NCI-H1436 treated with DMSO at 0.1 percent for 48 hours (cell line): ENCODE data around the gene PRKCE.

Source experiments
- DNase-seq: peaks from one replicate; lab custom pipeline; 2025; lab: John Stamatoyannopoulos, UW

The PRKCE gene

GRCh38 chr2:46018773-46019591, 367.5 kb downstream of the PRKCE start:
- no peak for DNase-seq

GRCh38 chr2:46020416-46020815, 368.9 kb downstream of the PRKCE start:
- DNase-seq, result no peak

GRCh38 chr2:46023165-46023854, 371.8 kb downstream of the PRKCE start:
- DNase-seq, result no peak

- DNase-seq, result no peak
These were observed 372.8 kb downstream of the PRKCE start for GRCh38 chr2:46024146-46024779.

- no peak for DNase-seq
These were observed 373.6 kb downstream of the PRKCE start for GRCh38 chr2:46025081-46025480.

- DNase-seq, result no peak
These were observed 374.2 kb downstream of the PRKCE start for GRCh38 chr2:46025676-46026075.

GRCh38 chr2:46026431-46026830, 375.0 kb downstream of the PRKCE start:
- no peak for DNase-seq

- no peak for DNase-seq
These were observed 377.9 kb downstream of the PRKCE start for GRCh38 chr2:46029332-46029811.

- DNase-seq, result no peak
These were observed 378.9 kb downstream of the PRKCE start for GRCh38 chr2:46030330-46030729.

- no peak for DNase-seq
These were observed 380.8 kb downstream of the PRKCE start for GRCh38 chr2:46032161-46032813.

- no peak for DNase-seq
These were observed 381.5 kb downstream of the PRKCE start for GRCh38 chr2:46032996-46033395.

- DNase-seq, result no peak
These were observed 383.1 kb downstream of the PRKCE start for GRCh38 chr2:46034535-46034934.

- DNase-seq, result no peak
These were observed 385.5 kb downstream of the PRKCE start for GRCh38 chr2:46036929-46037328.

- no peak for DNase-seq
These were observed 388.2 kb downstream of the PRKCE start for GRCh38 chr2:46039543-46040303.

GRCh38 chr2:46040563-46041155, 389.2 kb downstream of the PRKCE start:
- DNase-seq, result no peak

GRCh38 chr2:46041434-46041833, 390.0 kb downstream of the PRKCE start:
- DNase-seq, result no peak

GRCh38 chr2:46042207-46042637, 390.7 kb downstream of the PRKCE start:
- DNase-seq, result no peak

GRCh38 chr2:46042711-46043110, 391.2 kb downstream of the PRKCE start:
- DNase-seq, result no peak

- no peak for DNase-seq
These were observed 394.4 kb downstream of the PRKCE start for GRCh38 chr2:46045888-46046287.

- DNase-seq, result no peak
These were observed 395.8 kb downstream of the PRKCE start for GRCh38 chr2:46047290-46047689.

- DNase-seq, result no peak
These were observed 397.2 kb downstream of the PRKCE start for GRCh38 chr2:46048693-46049092.
